ENCODE data around the gene NPFFR2.
"Not testable (repeated sequence)": the region's sequence is repeated elsewhere in the genome, so short reads cannot be mapped to it uniquely, and the experiment has no call there.

NPFFR2 gene

DNA sequence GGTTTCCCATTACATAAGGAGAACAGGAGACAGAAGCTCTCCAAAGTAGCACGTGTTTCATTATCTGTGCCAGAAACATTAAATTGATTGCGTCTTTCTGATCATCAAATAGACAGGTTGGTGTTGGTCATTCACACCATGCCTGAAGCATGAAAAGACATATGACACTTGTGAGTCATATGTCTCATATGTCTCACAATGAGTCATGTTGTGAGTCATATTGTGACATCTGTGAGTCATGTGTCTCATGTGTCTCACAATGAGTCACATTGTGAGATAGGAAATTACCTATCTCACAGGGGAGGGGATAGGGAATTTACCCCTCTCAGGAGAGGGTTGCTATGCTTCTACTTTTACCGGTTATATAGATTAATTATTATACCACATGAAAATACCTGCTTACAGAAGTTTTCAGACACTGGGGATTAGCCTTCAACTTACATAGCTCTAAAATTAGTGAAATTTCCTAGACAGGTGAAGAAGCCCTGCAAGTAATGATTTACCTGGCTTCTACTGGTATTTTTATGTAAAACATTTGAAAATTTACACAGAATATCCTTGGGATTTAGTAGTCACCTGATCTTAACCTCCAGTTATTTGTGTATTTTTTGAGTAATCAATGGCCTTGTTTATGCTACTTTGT, 80.8 kb downstream of the NPFFR2 start:
- no peak for DNase-seq

DNA sequence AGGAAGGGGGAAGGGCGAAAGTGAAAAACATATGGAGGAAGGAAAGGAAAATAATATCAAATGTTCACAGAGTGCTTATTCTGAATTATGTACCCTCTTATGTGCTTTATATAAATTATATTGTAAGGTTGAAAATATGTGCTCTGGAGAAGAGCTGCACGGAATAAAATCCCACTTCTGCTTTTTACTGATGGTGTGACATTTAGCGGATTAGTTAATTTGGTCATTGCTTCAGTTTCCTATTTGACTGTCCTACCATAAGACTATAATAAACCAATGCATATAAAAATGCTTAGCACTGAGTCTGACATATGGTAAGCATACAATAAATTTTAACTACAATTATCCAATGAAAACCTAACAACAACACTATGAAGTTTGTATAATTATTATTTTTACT, 86.2 kb downstream of the NPFFR2 start:
- no peak for DNase-seq

DNA sequence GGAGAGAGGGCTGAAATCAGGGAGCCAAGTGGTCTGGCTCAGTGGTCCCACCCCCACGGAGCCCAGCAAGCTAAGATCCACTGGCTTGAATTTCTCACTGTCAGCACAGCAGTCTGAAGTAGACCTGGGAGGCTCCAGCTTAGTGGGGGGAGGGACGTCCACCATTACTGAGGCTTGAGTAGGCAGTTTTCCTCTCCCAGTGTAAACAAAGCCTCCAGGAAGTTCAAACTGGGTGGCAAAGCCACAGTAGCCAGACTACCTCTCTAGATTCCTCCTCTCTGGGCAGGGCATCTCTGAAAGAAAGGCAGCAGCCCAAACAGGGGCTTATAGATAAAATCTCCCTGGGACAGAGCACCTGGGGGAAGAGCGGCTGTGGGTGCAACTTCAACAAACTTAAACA, 88.1 kb downstream of the NPFFR2 start:
- no peak for DNase-seq

DNA sequence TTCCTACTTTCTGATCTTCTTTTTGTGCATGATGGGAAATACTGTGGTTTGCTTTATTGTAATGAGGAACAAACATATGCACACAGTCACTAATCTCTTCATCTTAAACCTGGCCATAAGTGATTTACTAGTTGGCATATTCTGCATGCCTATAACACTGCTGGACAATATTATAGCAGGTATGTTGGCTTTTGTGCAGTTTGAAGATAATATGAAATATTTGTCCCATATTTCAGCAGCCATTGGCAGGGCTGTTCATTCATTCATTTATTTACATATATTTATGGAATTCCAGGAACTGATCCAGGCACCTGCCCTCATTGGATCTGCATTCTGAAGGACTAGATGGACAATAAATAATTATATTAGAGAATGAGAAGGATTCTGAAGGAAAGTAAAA, 96.9 kb downstream of the NPFFR2 start:
- no peak for DNase-seq

DNA sequence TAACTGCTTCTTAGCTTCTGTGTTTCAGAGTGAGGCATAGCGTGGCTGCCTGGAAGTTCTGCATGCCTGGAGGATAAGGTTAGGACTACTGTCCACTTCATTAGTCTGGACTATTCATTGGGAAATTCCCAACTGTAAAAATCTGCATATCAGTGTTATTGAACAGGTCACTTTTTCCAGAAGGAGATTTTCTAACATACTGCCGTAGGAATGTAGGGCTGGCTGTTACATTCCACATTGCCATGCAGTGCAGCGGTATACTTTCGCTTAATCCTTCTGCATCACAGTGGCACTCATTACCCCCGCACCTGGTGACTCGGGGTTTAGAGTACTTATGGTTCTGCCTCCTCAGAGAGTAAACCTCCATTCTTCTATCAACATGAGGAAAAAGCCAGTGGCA, 104.6 kb downstream of the NPFFR2 start:
- no peak for DNase-seq

DNA sequence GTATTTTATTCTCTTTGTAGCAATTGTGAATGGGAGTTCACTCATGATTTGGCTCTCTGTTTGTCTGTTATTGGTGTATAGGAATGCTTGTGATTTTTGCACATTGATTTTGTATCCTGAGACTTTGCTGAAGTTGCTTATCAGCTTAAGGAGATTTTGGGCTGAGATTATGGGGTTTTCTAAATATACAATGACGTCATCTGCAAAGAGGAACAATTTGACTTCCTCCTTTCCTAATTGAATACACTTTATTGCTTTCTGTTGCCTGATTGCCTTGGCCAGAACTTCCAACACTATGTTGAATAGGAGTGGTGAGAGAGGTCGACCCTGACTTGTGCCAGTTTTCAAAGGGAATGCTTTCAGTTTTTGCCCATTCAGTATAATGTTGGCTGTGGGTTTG, 108.2 kb downstream of the NPFFR2 start:
- not testable (repeated sequence) for DNase-seq

DNA sequence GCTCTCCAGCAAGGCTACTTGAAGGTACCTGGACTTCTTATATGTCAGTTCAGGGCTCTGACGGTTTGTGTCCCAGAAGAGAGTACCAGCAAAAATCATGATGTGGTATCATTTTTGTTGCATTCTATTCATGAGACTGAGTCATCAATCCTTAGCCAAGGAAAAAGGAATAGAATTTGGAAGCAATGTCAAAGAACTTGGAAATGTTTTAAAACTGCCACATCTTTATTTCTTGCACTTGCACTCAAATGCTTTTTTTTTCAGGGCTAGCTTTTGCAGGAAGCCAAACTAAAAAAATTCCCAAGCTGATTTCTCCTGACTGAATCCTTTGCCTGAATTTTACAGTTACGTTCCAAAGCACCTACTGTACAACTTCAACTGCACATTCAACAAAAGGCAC, 112.4 kb downstream of the NPFFR2 start:
- DNase-seq: no peak

DNA sequence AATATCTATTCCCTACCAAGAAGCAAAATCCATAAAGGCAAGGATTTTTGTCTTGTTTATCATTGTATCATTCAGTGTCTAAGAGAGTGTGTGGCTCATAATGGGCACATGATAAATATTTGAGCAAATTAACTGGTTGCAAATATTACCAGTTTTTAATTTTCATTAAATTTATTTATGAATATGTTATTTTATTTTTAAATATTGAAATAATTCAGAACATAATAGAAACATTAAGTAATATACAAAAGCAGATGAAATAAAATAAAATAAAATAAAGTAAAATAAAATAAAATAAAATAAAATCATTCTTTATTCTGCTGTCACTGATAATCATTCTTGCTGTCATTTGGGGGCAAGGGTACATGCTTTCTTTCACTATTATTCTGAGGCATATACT, 120.9 kb downstream of the NPFFR2 start:
- DNase-seq: no peak

DNA sequence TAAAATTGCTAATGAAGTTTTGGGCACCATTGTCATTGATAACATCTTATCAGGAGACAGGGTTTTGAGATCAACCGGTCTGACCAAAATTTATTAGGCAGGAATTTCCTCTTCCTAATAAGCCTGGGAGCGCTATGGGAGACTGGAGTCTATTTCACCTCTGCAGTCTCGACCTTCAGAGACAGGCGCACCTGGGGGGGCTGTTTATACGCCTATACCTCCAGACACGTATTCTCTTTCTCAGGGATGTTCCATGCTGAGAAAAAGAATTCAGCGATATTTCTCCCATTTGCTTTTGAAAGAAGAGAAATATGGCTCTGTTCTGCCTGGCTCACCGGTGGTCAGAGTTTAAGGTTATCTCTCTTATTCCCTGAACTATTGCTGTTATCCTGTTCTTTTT, 121.8 kb downstream of the NPFFR2 start:
- DNase-seq: not testable (repeated sequence)

DNA sequence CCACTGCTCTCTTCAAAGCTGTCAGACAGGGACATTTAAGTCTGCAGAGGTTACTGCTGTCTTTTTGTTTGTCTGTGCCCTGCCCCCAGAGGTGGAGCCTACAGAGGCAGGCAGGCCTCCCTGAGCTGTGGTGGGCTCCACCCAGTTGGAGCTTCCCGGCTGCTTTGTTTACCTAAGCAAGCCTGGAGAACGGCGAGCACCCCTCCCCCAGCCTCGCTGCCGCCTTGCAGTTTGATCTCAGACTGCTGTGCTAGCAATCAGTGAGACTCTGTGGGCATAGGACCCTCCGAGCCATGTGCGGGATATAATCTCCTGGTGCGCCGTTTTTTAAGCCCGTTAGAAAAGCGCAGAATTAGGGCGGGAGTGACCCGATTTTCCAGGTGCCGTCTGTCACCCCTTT, 137.5 kb downstream of the NPFFR2 start:
- not testable (repeated sequence) for DNase-seq

DNA sequence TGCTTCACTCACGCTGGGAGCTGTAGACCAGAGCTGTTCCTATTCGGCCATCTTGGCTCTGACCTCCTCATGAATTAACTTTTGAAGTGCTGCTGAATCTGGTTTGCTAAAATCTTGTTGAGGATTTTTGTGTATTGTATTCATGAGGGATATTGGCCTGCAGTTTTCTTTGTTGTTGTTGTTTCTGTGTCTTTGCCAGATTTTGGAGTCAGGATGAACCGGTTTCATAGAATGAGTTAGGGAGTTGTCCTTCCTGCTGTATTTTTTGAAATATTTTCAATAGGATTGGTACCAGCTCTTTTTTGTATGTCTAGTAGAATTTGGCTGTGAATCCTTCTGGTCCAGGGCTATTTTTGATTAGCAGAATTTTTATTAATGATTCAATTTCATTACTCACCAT, 138.1 kb downstream of the NPFFR2 start:
- DNase-seq: no peak

DNA sequence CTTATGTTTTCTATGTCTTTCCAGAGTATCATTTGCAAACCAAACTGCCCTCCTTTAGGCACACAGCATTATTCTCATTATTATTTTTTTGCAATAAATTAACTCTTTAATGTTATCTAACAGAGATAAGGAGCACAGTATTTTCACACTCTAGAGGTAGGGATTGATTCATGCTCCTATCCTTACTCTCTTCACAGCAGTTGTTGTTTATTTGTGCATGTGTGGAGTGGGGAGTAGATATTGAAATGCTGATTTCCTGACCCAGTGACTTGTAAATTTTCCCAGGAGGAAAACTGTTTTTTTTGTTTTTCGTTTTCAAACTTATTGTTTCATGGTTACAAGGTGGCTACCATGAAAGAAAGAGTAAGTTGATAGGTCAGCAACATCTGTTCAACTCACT, 140.0 kb downstream of the NPFFR2 start:
- no peak for DNase-seq

DNA sequence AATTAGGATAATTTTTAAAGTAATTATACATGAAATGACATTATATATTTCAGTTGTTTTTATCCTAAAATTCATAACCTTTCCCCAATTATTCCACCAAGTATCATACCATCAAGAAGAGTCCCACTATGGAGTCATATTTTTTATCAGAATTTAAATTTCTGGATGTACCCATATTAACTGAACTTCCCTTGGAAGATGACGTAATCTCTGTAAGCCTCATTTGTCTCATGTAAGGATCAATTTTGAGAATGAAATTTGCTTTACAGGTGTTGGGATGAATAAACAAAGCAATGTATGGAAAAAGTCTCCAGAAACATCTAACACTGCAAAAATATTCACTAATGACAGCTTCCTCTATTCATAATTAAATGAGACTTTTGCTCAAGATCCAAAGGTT, 147.5 kb downstream of the NPFFR2 start:
- DNase-seq: no peak

DNA sequence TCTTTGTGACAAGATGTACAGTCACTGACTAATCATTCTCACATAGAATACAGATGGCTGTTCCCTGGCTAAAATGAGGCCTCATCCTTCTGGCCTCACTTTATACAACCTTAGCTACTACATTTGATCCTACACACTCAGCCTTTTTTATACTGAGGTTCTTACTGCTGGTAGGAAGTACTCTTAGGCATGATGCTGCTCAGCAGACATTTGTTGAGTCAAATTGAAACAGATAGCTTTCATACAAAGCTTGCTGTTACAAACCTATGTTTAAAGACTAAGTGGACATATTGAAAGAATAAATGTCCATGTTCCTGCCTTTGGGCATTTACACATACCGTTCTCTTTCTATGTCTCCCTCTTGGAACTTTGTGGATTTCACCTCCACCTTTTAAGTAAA, 154.9 kb downstream of the NPFFR2 start:
- DNase-seq: no peak

DNA sequence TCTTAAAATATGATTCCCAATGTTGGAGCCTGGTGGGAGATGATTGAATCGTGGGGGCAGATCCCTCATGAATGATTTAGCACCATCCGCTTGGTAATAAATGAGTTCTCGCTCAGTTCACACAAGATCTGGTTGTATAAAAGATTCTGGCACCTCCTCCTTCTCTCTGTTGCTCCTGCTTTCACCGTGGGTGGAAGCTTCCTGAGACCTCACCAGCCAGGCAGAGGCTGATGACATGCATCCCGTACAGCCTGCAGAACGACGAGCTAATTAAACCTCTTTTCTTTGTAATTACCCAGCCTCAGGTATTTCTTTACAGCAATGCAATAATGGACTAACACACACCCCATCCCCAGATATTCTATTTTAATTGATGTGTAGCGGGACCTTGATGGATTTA, 162.2 kb downstream of the NPFFR2 start:
- DNase-seq: no peak

DNA sequence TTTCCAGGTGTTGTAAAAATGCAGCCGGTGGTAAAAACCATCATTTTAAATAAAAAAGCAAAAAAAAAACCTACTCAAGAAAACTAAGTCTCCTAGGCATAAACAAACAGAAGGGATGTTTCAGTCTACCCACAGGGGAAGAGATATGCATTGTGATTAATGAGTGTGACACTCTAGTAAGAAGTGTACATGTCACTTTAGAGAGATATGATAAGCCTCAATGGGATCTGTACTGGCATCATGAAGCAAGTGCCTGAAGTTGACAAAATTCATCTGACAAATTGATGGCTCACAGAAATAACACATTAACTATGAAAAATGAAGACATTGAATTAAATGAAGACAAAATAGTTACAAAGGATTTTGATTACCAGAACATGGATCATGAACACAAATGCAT, 162.7 kb downstream of the NPFFR2 start:
- DNase-seq: no peak

Measured in retina (tissue), 1 donor.